OCI-LY1 (cell line): Measurements from ENCODE around the gene E2F3.

Source experiments
- CTCF ChIP-seq: fragments of 200-600 bp; sonication (generic), shearing (Covaris generic); IDR thresholded peaks from 2 replicates; pipeline ENCODE4 v1.5.1; 2017; ENCODE audit warnings: mild to moderate bottlenecking, antibody characterized with exemption, low read length, moderate library complexity, mixed read lengths
- EZH2 ChIP-seq: fragments of 200-600 bp; sonication (generic), shearing (Covaris generic); IDR thresholded peaks from 2 replicates; pipeline ENCODE4 v1.8.0; 2017; ENCODE audit warnings: borderline replicate concordance, mixed run types, mild to moderate bottlenecking, antibody characterized with exemption, low read length, moderate library complexity, mixed read lengths

GRCh38 chr6:20367743-20368485 is 33.8 kb upstream of the E2F3 start:
- no peak for TF ChIP-seq CTCF
- no peak for TF ChIP-seq EZH2
